ENCODE results near the gene SMYD3.

DNA sequence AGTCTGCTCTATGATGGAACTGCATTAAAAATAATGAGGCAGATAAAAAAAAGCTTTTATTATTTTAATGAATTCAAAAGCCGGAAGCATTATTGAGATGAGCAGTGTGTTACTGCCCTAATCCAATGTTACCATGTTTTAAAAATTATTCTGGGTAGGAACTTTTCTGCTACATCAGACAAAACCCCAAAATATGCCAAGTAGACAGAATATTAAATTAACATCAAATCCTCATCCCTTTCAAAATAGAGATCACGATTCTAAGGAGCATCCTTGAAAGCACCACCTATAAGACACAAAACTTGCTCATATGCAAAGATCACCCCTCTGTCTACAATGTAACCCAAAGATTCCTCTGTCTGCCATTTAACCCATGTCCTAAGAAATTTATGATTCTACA is 357.5 kb downstream of the SMYD3 start:
- TF ChIP-seq, protein P1, sequence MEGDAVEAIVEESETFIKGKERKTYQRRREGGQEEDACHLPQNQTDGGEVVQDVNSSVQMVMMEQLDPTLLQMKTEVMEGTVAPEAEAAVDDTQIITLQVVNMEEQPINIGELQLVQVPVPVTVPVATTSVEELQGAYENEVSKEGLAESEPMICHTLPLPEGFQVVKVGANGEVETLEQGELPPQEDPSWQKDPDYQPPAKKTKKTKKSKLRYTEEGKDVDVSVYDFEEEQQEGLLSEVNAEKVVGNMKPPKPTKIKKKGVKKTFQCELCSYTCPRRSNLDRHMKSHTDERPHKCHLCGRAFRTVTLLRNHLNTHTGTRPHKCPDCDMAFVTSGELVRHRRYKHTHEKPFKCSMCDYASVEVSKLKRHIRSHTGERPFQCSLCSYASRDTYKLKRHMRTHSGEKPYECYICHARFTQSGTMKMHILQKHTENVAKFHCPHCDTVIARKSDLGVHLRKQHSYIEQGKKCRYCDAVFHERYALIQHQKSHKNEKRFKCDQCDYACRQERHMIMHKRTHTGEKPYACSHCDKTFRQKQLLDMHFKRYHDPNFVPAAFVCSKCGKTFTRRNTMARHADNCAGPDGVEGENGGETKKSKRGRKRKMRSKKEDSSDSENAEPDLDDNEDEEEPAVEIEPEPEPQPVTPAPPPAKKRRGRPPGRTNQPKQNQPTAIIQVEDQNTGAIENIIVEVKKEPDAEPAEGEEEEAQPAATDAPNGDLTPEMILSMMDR (IDR thresholded peaks at IDR 0.05; ENCODE audit: insufficient read depth, low read length, poor library complexity, severe bottlenecking), result no peak
- no peak for TF ChIP-seq EZH2phosphoT487 (conservative IDR thresholded peaks at IDR 0.05; ENCODE audit: low read length)
